ENCODE measurements around the gene ADAM12.

The ADAM12 gene

DNA sequence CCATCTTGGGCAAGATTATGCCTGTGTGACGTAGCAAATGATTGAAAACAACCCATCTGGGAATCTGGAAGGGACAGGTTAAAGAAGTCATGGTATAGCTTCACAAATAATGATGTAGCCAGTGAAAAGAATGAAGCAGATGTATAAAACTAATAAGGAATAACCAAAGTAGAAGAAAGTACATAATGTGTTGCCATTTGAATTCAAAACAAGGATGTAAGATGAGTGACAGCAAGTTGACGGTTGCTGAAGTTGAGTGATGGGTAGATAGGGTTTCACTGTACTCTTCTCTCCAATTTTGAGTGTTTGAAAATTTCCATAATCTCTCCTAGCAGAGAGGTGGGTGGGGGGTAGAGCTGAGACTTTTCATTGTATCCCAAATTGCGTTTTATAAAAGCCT, 358.3 kb downstream of the ADAM12 start:
- Histone ChIP-seq H3K27ac (ENCODE audit: low read length) (no peak overlapping the region), H3K79me2 (ENCODE audit: low read length) (no peaks in the 10 kb centered on the region), H4K20me1 (ENCODE audit: insufficient read depth, low read length) (no peaks in the 10 kb centered on the region), H3K27me3 (replicated peaks; ENCODE audit: insufficient read depth, low read length) (no peaks in the 10 kb centered on the region; the same call in 1 of the 2 replicates), H3F3A (ENCODE audit: insufficient read depth, low read length) (no peaks in the 10 kb centered on the region), H2AFZ (ENCODE audit: low read length) (no peak overlapping the region), H3K9me3 (replicated peaks; ENCODE audit: insufficient read depth, low read length) (no peaks in the 10 kb centered on the region), H3K4me3 (ENCODE audit: low read length) (no peak overlapping the region), H3K36me3 (replicated peaks; ENCODE audit: insufficient read depth, low read length) (no peaks in the 10 kb centered on the region), H3K9ac (ENCODE audit: low read length) (no peak overlapping the region), H3K4me1 (ENCODE audit: low read length) (no peaks in the 10 kb centered on the region), H3K9me2 (replicated peaks; ENCODE audit: insufficient read depth, low read length) (no peaks in the 10 kb centered on the region), H3K4me2 (ENCODE audit: low read depth, low read length) (no peak overlapping the region)
- TF ChIP-seq EZH2 (optimal IDR thresholded peaks at IDR 0.05; ENCODE audit: low read depth, low read length) (no peak), EZH2phosphoT487 (IDR thresholded peaks at IDR 0.05; ENCODE audit: low read length) (no peak)
- TF ChIP-seq, protein P1, sequence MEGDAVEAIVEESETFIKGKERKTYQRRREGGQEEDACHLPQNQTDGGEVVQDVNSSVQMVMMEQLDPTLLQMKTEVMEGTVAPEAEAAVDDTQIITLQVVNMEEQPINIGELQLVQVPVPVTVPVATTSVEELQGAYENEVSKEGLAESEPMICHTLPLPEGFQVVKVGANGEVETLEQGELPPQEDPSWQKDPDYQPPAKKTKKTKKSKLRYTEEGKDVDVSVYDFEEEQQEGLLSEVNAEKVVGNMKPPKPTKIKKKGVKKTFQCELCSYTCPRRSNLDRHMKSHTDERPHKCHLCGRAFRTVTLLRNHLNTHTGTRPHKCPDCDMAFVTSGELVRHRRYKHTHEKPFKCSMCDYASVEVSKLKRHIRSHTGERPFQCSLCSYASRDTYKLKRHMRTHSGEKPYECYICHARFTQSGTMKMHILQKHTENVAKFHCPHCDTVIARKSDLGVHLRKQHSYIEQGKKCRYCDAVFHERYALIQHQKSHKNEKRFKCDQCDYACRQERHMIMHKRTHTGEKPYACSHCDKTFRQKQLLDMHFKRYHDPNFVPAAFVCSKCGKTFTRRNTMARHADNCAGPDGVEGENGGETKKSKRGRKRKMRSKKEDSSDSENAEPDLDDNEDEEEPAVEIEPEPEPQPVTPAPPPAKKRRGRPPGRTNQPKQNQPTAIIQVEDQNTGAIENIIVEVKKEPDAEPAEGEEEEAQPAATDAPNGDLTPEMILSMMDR (IDR thresholded peaks at IDR 0.05; ENCODE audit: low read length) = no peak
- no peak for DNase-seq

DNA sequence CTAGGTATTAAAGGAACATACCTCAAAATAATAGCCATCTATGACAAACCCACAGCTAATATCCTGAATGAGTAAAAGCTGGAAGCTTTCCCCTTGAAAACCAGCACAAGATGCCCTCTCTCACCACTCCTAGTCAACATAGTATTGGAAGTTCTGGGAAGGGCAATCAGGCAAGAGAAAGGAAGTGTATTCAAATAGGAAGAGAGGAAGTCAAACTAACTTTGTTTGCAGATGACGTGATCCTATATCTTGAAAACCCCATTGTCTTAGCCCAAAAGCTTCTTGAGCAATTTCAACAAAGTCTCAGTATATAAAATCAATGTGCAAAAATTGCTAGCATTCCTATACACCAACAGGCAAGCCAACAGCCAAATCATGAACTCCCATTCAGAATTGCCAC, 360.6 kb downstream of the ADAM12 start:
- H3K9ac ChIP-seq (ENCODE audit: low read length) = no peak overlapping the region
- no peaks in the 10 kb centered on the region for H3K9me3 ChIP-seq (replicated peaks; ENCODE audit: insufficient read depth, low read length)
- DNase-seq = no peak
- H3K27ac ChIP-seq (ENCODE audit: low read length) = no peak overlapping the region
- no peaks in the 10 kb centered on the region for H3K79me2 ChIP-seq (ENCODE audit: low read length)
- no peaks in the 10 kb centered on the region for H3F3A ChIP-seq (ENCODE audit: insufficient read depth, low read length)
- TF ChIP-seq, protein P1 (IDR thresholded peaks at IDR 0.05; ENCODE audit: low read length) = no peak
- TF ChIP-seq EZH2phosphoT487 (IDR thresholded peaks at IDR 0.05; ENCODE audit: low read length) (no peak), EZH2 (optimal IDR thresholded peaks at IDR 0.05; ENCODE audit: low read depth, low read length) (no peak)
- no peaks in the 10 kb centered on the region for H3K36me3 ChIP-seq (replicated peaks; ENCODE audit: insufficient read depth, low read length)
- no peaks in the 10 kb centered on the region for H4K20me1 ChIP-seq (ENCODE audit: insufficient read depth, low read length)
- no peak overlapping the region for H3K4me2 ChIP-seq (ENCODE audit: low read depth, low read length)
- H2AFZ ChIP-seq (ENCODE audit: low read length) = no peak overlapping the region
- H3K9me2 ChIP-seq (replicated peaks; ENCODE audit: insufficient read depth, low read length) = no peaks in the 10 kb centered on the region
- no peak overlapping the region for H3K4me3 ChIP-seq (ENCODE audit: low read length)
- H3K4me1 ChIP-seq (ENCODE audit: low read length) = no peaks in the 10 kb centered on the region
- no peaks in the 10 kb centered on the region; the same call in 1 of the 2 replicates for H3K27me3 ChIP-seq (replicated peaks; ENCODE audit: insufficient read depth, low read length)

DNA sequence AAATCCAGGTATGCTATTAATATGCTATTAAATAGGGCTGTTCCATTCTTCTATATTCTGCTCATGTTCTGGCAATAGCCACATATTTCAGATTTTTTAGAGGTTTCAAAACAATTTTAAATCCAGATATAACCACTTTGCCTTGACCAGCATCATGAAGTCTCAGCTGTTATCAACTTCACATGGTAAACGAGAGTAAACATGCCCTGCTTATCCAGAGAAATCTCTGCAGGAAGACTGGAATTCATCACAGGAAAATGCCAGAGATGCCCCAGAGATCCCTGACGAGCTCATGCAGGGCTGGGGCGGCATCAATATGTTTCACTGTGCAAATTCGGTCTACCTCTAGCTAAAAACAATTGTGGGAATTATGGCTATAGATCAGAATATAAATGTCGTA, 365.4 kb downstream of the ADAM12 start:
- Histone ChIP-seq H3K79me2 (ENCODE audit: low read length) (no peaks in the 10 kb centered on the region), H3K9ac (ENCODE audit: low read length) (no peak overlapping the region)

More for the DNA sequence above, 365.4 kb downstream of the ADAM12 start:
- DNase-seq = no peak
- Histone ChIP-seq H3K4me2 (ENCODE audit: low read depth, low read length) (no peak overlapping the region), H3F3A (ENCODE audit: insufficient read depth, low read length) (no peaks in the 10 kb centered on the region), H3K27me3 (replicated peaks; ENCODE audit: insufficient read depth, low read length) (no peaks in the 10 kb centered on the region), H4K20me1 (ENCODE audit: insufficient read depth, low read length) (no peaks in the 10 kb centered on the region), H3K9me2 (replicated peaks; ENCODE audit: insufficient read depth, low read length) (no peaks in the 10 kb centered on the region), H3K36me3 (replicated peaks; ENCODE audit: insufficient read depth, low read length) (no peaks in the 10 kb centered on the region), H3K4me1 (ENCODE audit: low read length) (no peaks in the 10 kb centered on the region), H3K4me3 (ENCODE audit: low read length) (no peak overlapping the region), H2AFZ (ENCODE audit: low read length) (no peak overlapping the region), H3K27ac (ENCODE audit: low read length) (no peak overlapping the region), H3K9me3 (replicated peaks; ENCODE audit: insufficient read depth, low read length) (no peaks in the 10 kb centered on the region)
- TF ChIP-seq, protein P1 (IDR thresholded peaks at IDR 0.05; ENCODE audit: low read length) = no peak
- TF ChIP-seq EZH2phosphoT487 (IDR thresholded peaks at IDR 0.05; ENCODE audit: low read length) = no peak
- no peak for TF ChIP-seq EZH2 (optimal IDR thresholded peaks at IDR 0.05; ENCODE audit: low read depth, low read length)
